GM21423 (cell line): ENCODE measurements around the gene CEACAM16.

Experiments used
- ATAC-seq: cut with Tn5 transposase; IDR thresholded peaks from one replicate; pipeline ENCODE4 v1.9.1; 2021; ENCODE audit warnings: mild to moderate bottlenecking, moderate library complexity; ENCODE audit not compliant: unreplicated experiment

CEACAM16 gene

GRCh38 chr19:44723299-44723951, 24.5 kb downstream of the CEACAM16 start:
- ATAC-seq, result no peak

- ATAC-seq, result no peak
Measured at GRCh38 chr19:44723952-44724319, 25.0 kb downstream of the CEACAM16 start.

GRCh38 chr19:44725251-44725650, 26.3 kb downstream of the CEACAM16 start:
- no peak for ATAC-seq

GRCh38 chr19:44725684-44726083, 26.7 kb downstream of the CEACAM16 start:
- ATAC-seq, result no peak

GRCh38 chr19:44726465-44726864, 27.5 kb downstream of the CEACAM16 start:
- ATAC-seq, result no peak

GRCh38 chr19:44728178-44728577, 29.2 kb downstream of the CEACAM16 start:
- no peak for ATAC-seq

- ATAC-seq, result no peak
Measured at GRCh38 chr19:44729516-44730033, 30.6 kb downstream of the CEACAM16 start.

GRCh38 chr19:44731081-44731480, 32.1 kb downstream of the CEACAM16 start:
- no peak for ATAC-seq

GRCh38 chr19:44731622-44732021, 32.7 kb downstream of the CEACAM16 start:
- ATAC-seq, result no peak

GRCh38 chr19:44732235-44733014, 33.5 kb downstream of the CEACAM16 start:
- no peak for ATAC-seq

- ATAC-seq, result no peak
Measured at GRCh38 chr19:44734357-44734756, 35.4 kb downstream of the CEACAM16 start.

GRCh38 chr19:44735011-44735410, 36.1 kb downstream of the CEACAM16 start:
- ATAC-seq, result no peak

- no peak for ATAC-seq
Measured at GRCh38 chr19:44737238-44738071, 38.5 kb downstream of the CEACAM16 start.

- no peak for ATAC-seq
Measured at GRCh38 chr19:44738136-44738535, 39.2 kb downstream of the CEACAM16 start.

- no peak for ATAC-seq
Measured at GRCh38 chr19:44738603-44739558, 39.9 kb downstream of the CEACAM16 start.

GRCh38 chr19:44740351-44740824, 41.4 kb downstream of the CEACAM16 start:
- no peak for ATAC-seq

GRCh38 chr19:44741258-44741731, 42.3 kb downstream of the CEACAM16 start:
- ATAC-seq, result no peak

- no peak for ATAC-seq
Measured at GRCh38 chr19:44741841-44742329, 42.9 kb downstream of the CEACAM16 start.

- ATAC-seq, result no peak
Measured at GRCh38 chr19:44742330-44743061, 43.5 kb downstream of the CEACAM16 start.
